Fibroblast of skin of back (primary cell): ENCODE measurements around the gene RELL1.
"Not testable (repeated sequence)": the region's sequence is repeated elsewhere in the genome, so short reads cannot be mapped to it uniquely, and the experiment has no call there.

Experiments used
- DNase-seq: peaks from one replicate; pipeline ENCODE4 v3.0.0-alpha.2; 2013

The RELL1 gene

GRCh38 chr4:37693030-37693429 is 6.9 kb upstream of the RELL1 start:
- DNase-seq = no peak

- peak; percentile 60 for DNase-seq
Measured at GRCh38 chr4:37690976-37691375, 4.8 kb upstream of the RELL1 start.

GRCh38 chr4:37689353-37690095 is 3.3 kb upstream of the RELL1 start:
- no peak for DNase-seq

GRCh38 chr4:37687681-37688080 is 1.5 kb upstream of the RELL1 start:
- no peak for DNase-seq

- no peak for DNase-seq
Measured at GRCh38 chr4:37687194-37687562, 1.0 kb upstream of the RELL1 start.

- peak; percentile 52 for DNase-seq
Measured at GRCh38 chr4:37685823-37686372, 278 bp downstream of the RELL1 start.

GRCh38 chr4:37685161-37685822 is 884 bp downstream of the RELL1 start:
- peak; percentile 35 for DNase-seq

GRCh38 chr4:37684154-37684553 is 2.0 kb downstream of the RELL1 start:
- no peak for DNase-seq

- DNase-seq = no peak
Measured at GRCh38 chr4:37682701-37683401, 3.3 kb downstream of the RELL1 start.

- DNase-seq = no peak
Measured at GRCh38 chr4:37680089-37680488, 6.1 kb downstream of the RELL1 start.

- no peak for DNase-seq
Measured at GRCh38 chr4:37679301-37679700, 6.9 kb downstream of the RELL1 start.

GRCh38 chr4:37678624-37679023 is 7.6 kb downstream of the RELL1 start:
- peak; percentile 49 for DNase-seq

- DNase-seq = no peak
Measured at GRCh38 chr4:37675587-37676290, 10.4 kb downstream of the RELL1 start.

- no peak for DNase-seq
Measured at GRCh38 chr4:37674439-37674838, 11.7 kb downstream of the RELL1 start.

GRCh38 chr4:37673538-37674192 is 12.5 kb downstream of the RELL1 start:
- no peak for DNase-seq

- DNase-seq = no peak
Measured at GRCh38 chr4:37671072-37671471, 15.1 kb downstream of the RELL1 start.

GRCh38 chr4:37670249-37670648 is 15.9 kb downstream of the RELL1 start:
- no peak for DNase-seq

GRCh38 chr4:37669124-37669523 is 17.1 kb downstream of the RELL1 start:
- not testable (repeated sequence) for DNase-seq

- peak; percentile 19 for DNase-seq
Measured at GRCh38 chr4:37667197-37668100, 18.7 kb downstream of the RELL1 start.

- DNase-seq = peak; percentile 87
Measured at GRCh38 chr4:37666625-37667071, 19.5 kb downstream of the RELL1 start.
